ENCODE data around the gene APOL6. TPM values are rescaled to one million over a fixed set of nuclear protein-coding genes. Genes with fewer than 3 reads are reported as not detected.
"Not testable (repeated sequence)": the region's sequence is repeated elsewhere in the genome, so short reads cannot be mapped to it uniquely, and the experiment has no call there.

The APOL6 gene
- total RNA-seq, 1 donor = 39.3 TPM

- TF ChIP-seq CTCF (IDR thresholded peaks at IDR 0.05; ENCODE audit: insufficient read depth, low read depth, low read length) = no peak
- no peak for DNase-seq (ENCODE audit: low read depth)
- H3K4me3 ChIP-seq (ENCODE audit: low read depth, low read length) = no peak overlapping the region
Observed at GRCh38 chr22:35664955-35665587, 16.8 kb downstream of the APOL6 start.

- not testable (repeated sequence) for H3K4me3 ChIP-seq (ENCODE audit: low read depth, low read length); DNase-seq (ENCODE audit: low read depth)
Observed at GRCh38 chr22:35666699-35667098, 18.5 kb downstream of the APOL6 start.

- H3K4me3 ChIP-seq (ENCODE audit: low read depth, low read length) = no peak overlapping the region
- TF ChIP-seq CTCF (IDR thresholded peaks at IDR 0.05; ENCODE audit: insufficient read depth, low read depth, low read length) = no peak
- DNase-seq (ENCODE audit: low read depth) = no peak
Observed at GRCh38 chr22:35674335-35674734, 26.1 kb downstream of the APOL6 start.

GRCh38 chr22:35676065-35676464 is 27.8 kb downstream of the APOL6 start:
- DNase-seq (ENCODE audit: low read depth); H3K4me3 ChIP-seq (ENCODE audit: low read depth, low read length): not testable (repeated sequence)

GRCh38 chr22:35677460-35678187 is 29.4 kb downstream of the APOL6 start:
- no peak for DNase-seq (ENCODE audit: low read depth)
- no peak overlapping the region for H3K4me3 ChIP-seq (ENCODE audit: low read depth, low read length)
- TF ChIP-seq CTCF (IDR thresholded peaks at IDR 0.05; ENCODE audit: insufficient read depth, low read depth, low read length) = no peak

- no peak overlapping the region for H3K4me3 ChIP-seq (ENCODE audit: low read depth, low read length)
- TF ChIP-seq CTCF (IDR thresholded peaks at IDR 0.05; ENCODE audit: insufficient read depth, low read depth, low read length) = no peak
- DNase-seq (ENCODE audit: low read depth) = no peak
Observed at GRCh38 chr22:35678836-35679235, 30.6 kb downstream of the APOL6 start.

- not testable (repeated sequence) for H3K4me3 ChIP-seq (ENCODE audit: low read depth, low read length); DNase-seq (ENCODE audit: low read depth)
Observed at GRCh38 chr22:35679492-35679891, 31.2 kb downstream of the APOL6 start.

GRCh38 chr22:35681454-35682052 is 33.3 kb downstream of the APOL6 start:
- no peak for TF ChIP-seq CTCF (IDR thresholded peaks at IDR 0.05; ENCODE audit: insufficient read depth, low read depth, low read length)
- H3K4me3 ChIP-seq (ENCODE audit: low read depth, low read length) = no peak overlapping the region
- DNase-seq (ENCODE audit: low read depth) = no peak

Data from fibroblast of villous mesenchyme (primary cell).